Activated CD8-positive, alpha-beta memory T cell treated with anti-CD3 and anti-CD28 coated beads for 24 hours (primary cell): ENCODE results near the gene TPBG.

ENCODE experiments used
- DNase-seq: peaks from one replicate; pipeline ENCODE4 v3.0.0-alpha.2; 2020

The TPBG gene, protein sequence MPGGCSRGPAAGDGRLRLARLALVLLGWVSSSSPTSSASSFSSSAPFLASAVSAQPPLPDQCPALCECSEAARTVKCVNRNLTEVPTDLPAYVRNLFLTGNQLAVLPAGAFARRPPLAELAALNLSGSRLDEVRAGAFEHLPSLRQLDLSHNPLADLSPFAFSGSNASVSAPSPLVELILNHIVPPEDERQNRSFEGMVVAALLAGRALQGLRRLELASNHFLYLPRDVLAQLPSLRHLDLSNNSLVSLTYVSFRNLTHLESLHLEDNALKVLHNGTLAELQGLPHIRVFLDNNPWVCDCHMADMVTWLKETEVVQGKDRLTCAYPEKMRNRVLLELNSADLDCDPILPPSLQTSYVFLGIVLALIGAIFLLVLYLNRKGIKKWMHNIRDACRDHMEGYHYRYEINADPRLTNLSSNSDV

GRCh38 chr6:82363428-82364086, at the start of gene TPBG:
TSS of gene TPBG (plus strand) at chr6:82363817. CDS start at chr6:82364962, 1,145 bp downstream.
- peak; percentile 57 for DNase-seq

DNA sequence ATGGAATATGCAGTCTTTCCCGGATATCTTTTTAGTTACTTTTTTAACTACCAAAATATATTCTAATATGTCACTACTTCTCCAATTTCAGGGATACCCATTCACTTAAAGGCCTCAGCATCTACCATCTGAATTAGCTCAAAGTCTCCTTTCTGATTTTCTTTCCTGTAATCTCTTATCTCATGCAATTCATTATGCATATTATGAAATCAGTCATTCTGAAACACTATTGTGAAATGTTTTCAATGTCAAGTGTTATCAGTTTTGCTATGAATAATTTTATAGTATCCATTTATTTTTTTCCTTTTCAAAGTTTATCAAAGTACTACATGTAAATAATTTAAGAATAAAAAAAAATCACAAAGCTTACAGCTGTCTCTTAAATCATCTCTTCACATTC, 41.2 kb upstream of the TPBG start:
- no peak for DNase-seq

GRCh38 chr6:82329766-82330165, 33.9 kb upstream of the TPBG start:
- DNase-seq = no peak

- no peak for DNase-seq
Measured at GRCh38 chr6:82330171-82330804, 33.3 kb upstream of the TPBG start.

- no peak for DNase-seq
Measured at GRCh38 chr6:82331031-82331773, 32.4 kb upstream of the TPBG start.

DNA sequence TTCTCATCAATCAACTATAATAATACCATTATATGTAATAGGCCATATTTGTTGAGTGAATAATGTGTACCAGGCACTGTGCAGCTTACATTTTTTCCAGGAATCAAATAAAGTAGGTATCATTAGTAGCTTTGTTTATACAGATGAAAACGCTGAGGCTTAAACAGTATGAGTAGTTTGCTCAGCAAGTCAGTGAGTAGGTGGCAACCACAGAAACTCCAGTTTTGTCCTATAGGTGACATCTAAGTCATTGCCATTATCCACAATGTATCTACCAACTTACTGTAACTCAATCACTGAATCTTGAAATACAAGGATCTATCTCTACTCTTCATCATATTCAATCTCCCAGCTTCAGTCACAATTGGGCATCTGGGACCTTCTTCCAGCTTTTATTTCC, 29.8 kb upstream of the TPBG start:
- no peak for DNase-seq

DNA sequence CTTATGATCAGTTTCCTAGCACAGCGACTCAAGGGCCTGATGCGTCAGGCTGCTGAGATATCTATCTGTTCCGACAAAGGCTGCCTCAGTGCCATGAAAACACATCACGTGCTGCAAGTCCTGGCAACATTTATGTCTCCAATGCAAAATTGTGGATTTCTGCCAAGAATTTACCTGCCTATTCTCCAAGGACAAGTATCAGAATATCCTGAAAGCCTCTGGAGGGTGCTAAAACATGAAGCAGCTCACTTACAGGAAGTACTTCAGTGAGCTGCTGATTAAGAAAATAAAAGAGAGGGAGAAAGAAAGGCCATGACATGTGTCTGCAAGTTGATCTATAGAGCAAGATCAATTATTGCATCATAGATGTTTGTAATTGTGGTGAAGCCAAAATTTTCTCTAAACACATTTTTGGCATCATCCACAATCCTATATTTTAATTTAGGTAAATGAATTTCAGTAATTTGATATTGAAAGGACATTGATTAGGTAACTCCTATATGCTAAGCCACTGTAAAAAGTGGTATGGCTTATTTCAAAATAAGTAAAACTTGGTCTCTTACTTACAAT, 25.8 kb upstream of the TPBG start:
- DNase-seq = no peak

DNA sequence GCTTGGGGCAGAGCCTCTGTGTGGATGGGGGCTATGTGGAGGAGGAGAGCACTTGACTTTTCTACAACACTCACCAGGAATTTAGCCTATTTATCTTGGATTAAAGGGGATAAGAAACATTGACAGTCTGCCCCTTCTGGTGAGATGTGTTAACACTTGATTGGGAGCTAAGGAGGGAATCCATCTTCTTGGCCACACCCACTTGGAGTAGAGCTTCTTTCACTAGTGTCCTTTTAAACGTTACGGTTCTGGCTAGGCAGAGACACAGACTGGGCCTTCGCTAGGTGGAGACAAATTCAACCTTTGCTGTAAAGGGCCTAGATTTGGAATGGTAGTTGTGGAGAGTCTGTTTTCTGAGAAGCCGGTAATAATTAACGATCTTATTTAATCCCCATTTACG, 15.5 kb upstream of the TPBG start:
- no peak for DNase-seq

DNA sequence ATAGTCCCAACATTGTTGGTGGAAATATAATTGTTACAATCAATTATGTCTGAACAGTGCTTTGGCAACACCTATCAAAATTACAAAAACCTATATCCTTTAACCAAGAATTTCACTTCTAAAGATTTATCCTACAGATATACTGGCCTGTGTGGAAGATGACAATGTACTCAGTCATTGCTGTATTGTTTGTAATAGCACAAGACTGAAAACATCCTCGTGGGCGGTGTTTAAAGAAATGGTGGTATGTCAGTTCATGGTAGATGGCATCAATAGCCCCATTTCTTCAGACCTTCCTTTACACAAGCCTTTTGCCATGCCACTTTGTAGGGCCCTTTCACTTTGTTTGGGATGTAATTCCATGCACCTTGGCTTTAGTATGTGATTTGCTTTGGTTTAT, 9.8 kb upstream of the TPBG start:
- DNase-seq = no peak

GRCh38 chr6:82360552-82360951, 3.1 kb upstream of the TPBG start:
- DNase-seq = no peak

DNA sequence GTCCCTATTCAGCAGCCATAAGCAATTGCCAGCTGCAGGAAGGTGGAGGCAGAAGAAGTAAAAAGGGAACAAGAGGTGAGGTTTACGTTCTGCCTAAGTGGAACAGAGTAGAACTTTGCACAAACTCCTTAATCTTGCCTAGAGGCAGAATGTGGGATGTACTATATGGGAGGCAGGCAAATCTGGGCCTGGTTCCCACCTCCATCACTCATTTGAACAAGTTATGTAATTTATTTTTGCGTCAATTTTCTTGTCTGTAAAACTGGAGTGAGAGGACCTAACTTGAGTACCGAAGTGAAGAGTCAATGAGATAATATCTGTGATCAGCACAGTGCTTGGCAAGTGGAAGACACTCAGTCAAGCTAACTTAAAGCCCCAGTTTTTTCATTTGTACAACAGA, 2.0 kb upstream of the TPBG start:
- DNase-seq = no peak

GRCh38 chr6:82362144-82362543, 1.5 kb upstream of the TPBG start:
- DNase-seq = no peak

- no peak for DNase-seq
Measured at GRCh38 chr6:82362878-82363427, 664 bp upstream of the TPBG start.

DNA sequence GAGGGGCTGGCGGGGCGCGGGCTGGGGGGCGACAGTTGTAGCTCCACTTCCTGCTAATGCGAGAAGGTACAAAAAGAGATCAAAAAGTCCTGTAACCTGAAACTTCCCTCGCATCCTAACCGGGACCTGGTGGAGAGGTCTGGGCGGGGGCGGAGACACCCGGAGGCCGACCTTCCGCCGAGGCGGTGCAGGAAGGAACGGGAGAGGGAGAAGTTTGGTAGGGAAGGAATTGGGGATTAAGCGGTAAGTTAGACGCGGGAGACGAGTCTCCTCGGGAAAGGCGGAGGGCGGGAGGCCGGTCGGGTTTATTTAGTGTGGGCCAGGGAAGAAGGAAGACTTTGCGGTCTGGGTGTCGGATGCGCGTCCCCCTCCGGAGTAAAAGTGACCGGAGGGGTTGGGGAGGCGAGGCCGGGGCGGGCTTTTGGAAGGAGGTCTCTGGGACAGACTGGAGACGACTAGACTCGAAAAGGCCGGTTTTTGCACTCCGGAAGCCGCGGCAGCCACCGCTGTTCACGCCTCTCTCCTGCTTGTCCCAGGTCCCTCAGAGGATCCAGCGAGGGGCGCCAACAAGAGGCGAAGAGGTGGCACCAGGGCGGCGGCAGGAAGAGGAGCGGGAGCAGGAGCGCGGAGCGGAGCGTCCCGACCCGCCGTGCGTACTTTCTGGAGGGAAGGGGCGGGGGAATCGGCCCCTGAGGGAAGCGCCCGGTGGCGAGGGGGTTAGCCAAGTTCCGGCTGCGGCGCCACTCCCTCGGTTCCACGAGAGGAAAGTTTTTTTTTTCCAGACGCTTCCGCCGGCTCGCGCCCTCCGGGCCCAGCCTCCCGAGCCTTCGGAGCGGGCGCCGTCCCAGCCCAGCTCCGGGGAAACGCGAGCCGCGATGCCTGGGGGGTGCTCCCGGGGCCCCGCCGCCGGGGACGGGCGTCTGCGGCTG, 734 bp downstream of the TPBG start:
- peak; percentile 59 for DNase-seq

DNA sequence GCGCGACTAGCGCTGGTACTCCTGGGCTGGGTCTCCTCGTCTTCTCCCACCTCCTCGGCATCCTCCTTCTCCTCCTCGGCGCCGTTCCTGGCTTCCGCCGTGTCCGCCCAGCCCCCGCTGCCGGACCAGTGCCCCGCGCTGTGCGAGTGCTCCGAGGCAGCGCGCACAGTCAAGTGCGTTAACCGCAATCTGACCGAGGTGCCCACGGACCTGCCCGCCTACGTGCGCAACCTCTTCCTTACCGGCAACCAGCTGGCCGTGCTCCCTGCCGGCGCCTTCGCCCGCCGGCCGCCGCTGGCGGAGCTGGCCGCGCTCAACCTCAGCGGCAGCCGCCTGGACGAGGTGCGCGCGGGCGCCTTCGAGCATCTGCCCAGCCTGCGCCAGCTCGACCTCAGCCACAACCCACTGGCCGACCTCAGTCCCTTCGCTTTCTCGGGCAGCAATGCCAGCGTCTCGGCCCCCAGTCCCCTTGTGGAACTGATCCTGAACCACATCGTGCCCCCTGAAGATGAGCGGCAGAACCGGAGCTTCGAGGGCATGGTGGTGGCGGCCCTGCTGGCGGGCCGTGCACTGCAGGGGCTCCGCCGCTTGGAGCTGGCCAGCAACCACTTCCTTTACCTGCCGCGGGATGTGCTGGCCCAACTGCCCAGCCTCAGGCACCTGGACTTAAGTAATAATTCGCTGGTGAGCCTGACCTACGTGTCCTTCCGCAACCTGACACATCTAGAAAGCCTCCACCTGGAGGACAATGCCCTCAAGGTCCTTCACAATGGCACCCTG, 1.6 kb downstream of the TPBG start:
- peak; percentile 60 for DNase-seq

- no peak for DNase-seq
Measured at GRCh38 chr6:82367704-82368103, 4.1 kb downstream of the TPBG start.

DNA sequence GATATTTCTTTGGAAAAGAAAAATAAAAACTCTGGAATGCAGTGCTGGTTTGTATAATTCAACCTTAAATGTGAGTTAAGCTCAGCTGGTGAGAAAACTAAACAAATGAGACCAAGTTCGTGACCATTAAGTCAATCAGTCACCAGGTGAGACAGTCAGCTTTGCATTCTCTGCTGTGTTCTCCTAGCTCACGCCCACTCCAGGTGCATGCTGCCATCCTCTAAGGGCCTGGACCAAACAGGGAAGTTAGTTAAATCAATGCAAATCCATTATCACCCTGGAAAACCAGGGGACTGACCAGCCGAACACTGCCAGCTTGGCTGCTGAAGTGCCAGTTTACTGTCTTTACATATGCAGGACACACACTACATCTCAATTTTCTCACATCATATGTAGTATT, 7.2 kb downstream of the TPBG start:
- DNase-seq = no peak

DNA sequence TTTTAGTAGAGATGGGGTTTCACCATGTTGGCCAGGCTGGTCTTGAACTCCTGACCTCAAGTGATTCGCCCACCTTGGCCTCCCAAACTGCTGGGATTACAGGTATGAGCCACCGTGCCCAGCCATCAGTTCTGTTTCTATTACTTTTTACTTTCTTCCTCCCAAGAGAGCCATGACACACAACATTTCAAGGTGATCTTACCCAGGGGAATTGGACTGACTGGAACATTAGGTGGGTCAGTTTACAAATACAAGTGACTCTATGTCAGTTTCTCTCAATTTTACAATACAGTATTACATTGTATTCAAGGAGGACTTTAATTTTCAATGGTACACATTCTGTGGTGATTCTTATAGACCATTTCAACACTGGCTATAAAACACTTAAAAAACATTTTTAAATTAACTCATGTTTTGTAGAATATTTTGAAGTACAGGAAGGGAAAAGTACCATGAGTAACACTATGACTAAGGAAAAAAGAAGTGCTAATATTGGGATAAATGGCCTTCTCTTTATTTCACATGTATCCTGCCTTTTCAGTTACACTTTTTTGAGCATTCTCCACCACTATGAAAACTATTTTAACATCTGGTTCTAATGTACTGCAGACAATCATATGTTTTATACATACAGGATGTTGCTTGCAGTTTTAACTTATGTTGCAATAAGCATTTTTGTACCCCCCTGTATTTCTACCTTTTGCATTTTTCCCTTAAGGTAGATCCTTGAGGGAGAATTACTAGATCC, 8.4 kb downstream of the TPBG start:
- DNase-seq = no peak

GRCh38 chr6:82372656-82373055, 9.0 kb downstream of the TPBG start:
- DNase-seq = no peak

DNA sequence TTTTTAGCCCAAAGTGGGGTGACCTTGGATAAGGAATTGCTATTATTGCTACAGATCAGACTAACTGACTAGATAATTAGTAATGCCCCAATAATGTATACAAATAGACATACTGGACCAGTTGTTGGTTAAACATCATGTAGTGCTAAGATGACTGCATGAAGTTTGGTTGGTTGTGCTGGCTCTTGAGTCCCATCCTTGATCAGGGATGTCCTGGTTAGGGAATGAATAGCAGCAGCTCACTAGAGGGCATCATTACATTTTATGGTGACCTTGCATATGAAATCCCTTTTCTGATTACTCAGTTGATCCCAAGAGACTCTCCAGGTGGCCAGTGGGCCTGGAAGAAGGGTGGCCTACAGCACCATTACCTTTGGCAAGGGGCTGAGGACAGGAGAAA, 10.9 kb downstream of the TPBG start:
- no peak for DNase-seq
